ENCODE data around the gene HAUS8. TPM values are rescaled to one million over a fixed set of nuclear protein-coding genes. Genes with fewer than 3 reads are reported as not detected.

HAUS8 gene
- total and polyA plus RNA-seq, 2 of the 4 experiments (the other 2 are of a cell fraction), result 3.4 to 14.2 TPM

DNA sequence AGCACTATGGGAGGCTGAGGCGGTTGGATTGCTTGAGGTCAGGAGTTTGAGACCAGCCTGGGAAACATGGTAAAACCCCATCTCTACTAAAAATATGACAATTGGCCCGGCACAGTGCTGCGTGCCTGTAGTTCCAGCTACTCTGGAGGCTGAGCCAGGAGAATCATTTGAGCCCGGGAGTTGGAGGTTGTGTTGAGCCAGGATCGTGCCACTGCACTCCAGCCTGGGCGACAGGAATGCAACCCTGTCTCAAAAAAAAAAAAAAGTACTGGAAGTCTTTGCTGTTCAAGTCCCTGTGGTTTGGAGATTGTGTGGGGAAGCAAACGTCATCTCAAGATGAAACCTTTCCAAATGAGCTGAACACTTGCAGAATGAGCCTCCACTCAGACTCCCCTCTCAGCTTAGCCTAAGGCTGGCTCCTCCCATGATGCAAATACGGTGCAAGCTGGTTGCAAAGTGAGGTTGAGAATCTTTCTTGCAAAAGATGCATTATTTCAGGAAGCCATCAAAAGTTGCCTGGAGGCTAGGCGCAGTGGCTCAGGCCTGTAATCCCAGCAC, 46.6 kb upstream of the HAUS8 start:
- intact Hi-C loops (cut with micrococcal nuclease), result no loop called here
- H2AK9ac ChIP-seq (replicated peaks; ENCODE audit: low read depth, low read length, poor library complexity), result no peak overlapping the region
- no TSS peak for BruUV-seq (replicated peaks)
- no peak for TF ChIP-seq RAD21 (IDR thresholded peaks at IDR 0.05; ENCODE audit: low read length)
- TF ChIP-seq RFX5 (IDR thresholded peaks at IDR 0.05; ENCODE audit: low read depth, low read length), result no peak
- TF ChIP-seq, protein P1, sequence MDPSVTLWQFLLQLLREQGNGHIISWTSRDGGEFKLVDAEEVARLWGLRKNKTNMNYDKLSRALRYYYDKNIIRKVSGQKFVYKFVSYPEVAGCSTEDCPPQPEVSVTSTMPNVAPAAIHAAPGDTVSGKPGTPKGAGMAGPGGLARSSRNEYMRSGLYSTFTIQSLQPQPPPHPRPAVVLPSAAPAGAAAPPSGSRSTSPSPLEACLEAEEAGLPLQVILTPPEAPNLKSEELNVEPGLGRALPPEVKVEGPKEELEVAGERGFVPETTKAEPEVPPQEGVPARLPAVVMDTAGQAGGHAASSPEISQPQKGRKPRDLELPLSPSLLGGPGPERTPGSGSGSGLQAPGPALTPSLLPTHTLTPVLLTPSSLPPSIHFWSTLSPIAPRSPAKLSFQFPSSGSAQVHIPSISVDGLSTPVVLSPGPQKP (IDR thresholded peaks at IDR 0.05; ENCODE audit: borderline replicate concordance, low read depth, low read length), result no peak
- no peak for TF ChIP-seq BHLHE40 (IDR thresholded peaks at IDR 0.05; ENCODE audit: low read depth, low read length)
- no peak for TF ChIP-seq MXI1 (IDR thresholded peaks at IDR 0.05; ENCODE audit: borderline replicate concordance, low read depth, low read length)
- TF ChIP-seq FOS (IDR thresholded peaks at IDR 0.05; ENCODE audit: low read depth, low read length), result no peak
- no peak for TF ChIP-seq CHD1 (IDR thresholded peaks at IDR 0.05; ENCODE audit: low read depth, low read length)
- no peak for TF ChIP-seq POLR2A (IDR thresholded peaks at IDR 0.05; ENCODE audit: low read depth, low read length)
- TF ChIP-seq NFE2L2 (IDR thresholded peaks at IDR 0.05; ENCODE audit: low read depth, low read length), result no peak
- TF ChIP-seq MAFK (IDR thresholded peaks at IDR 0.05; ENCODE audit: low read depth, low read length), result no peak
- no peak for TF ChIP-seq SMC3 (IDR thresholded peaks at IDR 0.05; ENCODE audit: low read depth, low read length)
- H4K8ac ChIP-seq (ENCODE audit: low read depth in 2 of 2, low read length in 2 of 2), result no peak overlapping the region
- H3K4me2 ChIP-seq (ENCODE audit: low read depth, low read length), result no peak overlapping the region
- H3K27ac ChIP-seq (ENCODE audit: insufficient read depth, low read length), result no peak overlapping the region
- H3K23ac ChIP-seq (ENCODE audit: low read depth, low read length), result no peak overlapping the region
- no peak overlapping the region for H2AK5ac ChIP-seq (ENCODE audit: low read depth, low read length)
- dilution Hi-C loops (cut with HindIII; ENCODE audit: low sequenced_read_pairs, unreplicated experiment), result no loop called here
- no peaks in the 10 kb centered on the region for H3K27me3 ChIP-seq (ENCODE audit: control insufficient read depth, insufficient read depth, low read length)
- H2BK5ac ChIP-seq (ENCODE audit: low read depth, low read length, poor library complexity, severe bottlenecking), result no peak overlapping the region
- H3K4me3 ChIP-seq (ENCODE audit: insufficient read depth, low read depth, low read length), result no peak overlapping the region
- ChIA-PET POLR2A (ENCODE audit: unreplicated experiment) (no interaction called here), CTCF (interaction anchor here (0.6 kb wide), 1 partner anchor 15 kb away, joined by 3 read pairs; no protein-coding TSS in a partner anchor)
- H2BK120ac ChIP-seq (ENCODE audit: low read depth, low read length), result no peak overlapping the region
- DNase-seq (peak; percentile 53), ATAC-seq (ENCODE audit: low read depth) (no peak)
- no peak overlapping the region for H2BK15ac ChIP-seq (ENCODE audit: low read depth, low read length)
- peaks cover 68% of the 10 kb centered on the region for H4K20me1 ChIP-seq (ENCODE audit: insufficient read depth, low read length)
- H3K9ac ChIP-seq (ENCODE audit: low read depth, low read length), result no peak overlapping the region
- no peak overlapping the region for H4K5ac ChIP-seq (ENCODE audit: low read depth, low read length)
- WGBS, 2 experiments (ENCODE audit: extremely low coverage in 2 of 2, insufficient read length in 1 of 2), result no CpG with 5 or more reads among the region's 9 CpGs
- H4K91ac ChIP-seq (ENCODE audit: insufficient read depth, low read depth, low read length), result no peak overlapping the region
- H2AFZ ChIP-seq (replicated peaks; ENCODE audit: low read length, poor library complexity), result no peak overlapping the region
- H3K9me1 ChIP-seq (ENCODE audit: insufficient read depth, low read length), result peaks cover 31% of the 10 kb centered on the region
- no peak overlapping the region for H2BK20ac ChIP-seq (ENCODE audit: low read depth, low read length)
- H3K18ac ChIP-seq (ENCODE audit: low read depth, low read length), result no peak overlapping the region
- no peaks in the 10 kb centered on the region for H3K9me3 ChIP-seq (ENCODE audit: control insufficient read depth, insufficient read depth, low read length)
- no peak overlapping the region for H3K14ac ChIP-seq (replicated peaks; ENCODE audit: low read depth, low read length)
- H3K56ac ChIP-seq (ENCODE audit: extremely low read depth, insufficient read depth, low read length), result no peak overlapping the region
- H3K36me3 ChIP-seq (ENCODE audit: control insufficient read depth, insufficient read depth, low read length), result peaks cover 18% of the 10 kb centered on the region
- H3K4ac ChIP-seq (ENCODE audit: low read depth, low read length), result no peak overlapping the region
- in situ Hi-C loops (cut with MboI; ENCODE audit: low sequenced_read_pairs), result no loop called here
- H3K4me1 ChIP-seq (ENCODE audit: control insufficient read depth, insufficient read depth, low read length), result peaks cover 11% of the 10 kb centered on the region
- H3K79me1 ChIP-seq (ENCODE audit: low read depth in 1 of 2, low read length in 2 of 2), result peaks cover 8 to 91% of the 10 kb centered on the region in 2 experiments
